GM18517 (cell line): ENCODE measurements around the gene CEACAM1.
"Not testable (repeated sequence)": the region's sequence is repeated elsewhere in the genome, so short reads cannot be mapped to it uniquely, and the experiment has no call there.

ENCODE experiments used
- ATAC-seq: cut with Tn5 transposase; IDR thresholded peaks from one replicate; pipeline ENCODE4 v1.9.1; 2021; ENCODE audit warnings: mild to moderate bottlenecking, moderate library complexity; ENCODE audit not compliant: unreplicated experiment

The CEACAM1 gene

DNA sequence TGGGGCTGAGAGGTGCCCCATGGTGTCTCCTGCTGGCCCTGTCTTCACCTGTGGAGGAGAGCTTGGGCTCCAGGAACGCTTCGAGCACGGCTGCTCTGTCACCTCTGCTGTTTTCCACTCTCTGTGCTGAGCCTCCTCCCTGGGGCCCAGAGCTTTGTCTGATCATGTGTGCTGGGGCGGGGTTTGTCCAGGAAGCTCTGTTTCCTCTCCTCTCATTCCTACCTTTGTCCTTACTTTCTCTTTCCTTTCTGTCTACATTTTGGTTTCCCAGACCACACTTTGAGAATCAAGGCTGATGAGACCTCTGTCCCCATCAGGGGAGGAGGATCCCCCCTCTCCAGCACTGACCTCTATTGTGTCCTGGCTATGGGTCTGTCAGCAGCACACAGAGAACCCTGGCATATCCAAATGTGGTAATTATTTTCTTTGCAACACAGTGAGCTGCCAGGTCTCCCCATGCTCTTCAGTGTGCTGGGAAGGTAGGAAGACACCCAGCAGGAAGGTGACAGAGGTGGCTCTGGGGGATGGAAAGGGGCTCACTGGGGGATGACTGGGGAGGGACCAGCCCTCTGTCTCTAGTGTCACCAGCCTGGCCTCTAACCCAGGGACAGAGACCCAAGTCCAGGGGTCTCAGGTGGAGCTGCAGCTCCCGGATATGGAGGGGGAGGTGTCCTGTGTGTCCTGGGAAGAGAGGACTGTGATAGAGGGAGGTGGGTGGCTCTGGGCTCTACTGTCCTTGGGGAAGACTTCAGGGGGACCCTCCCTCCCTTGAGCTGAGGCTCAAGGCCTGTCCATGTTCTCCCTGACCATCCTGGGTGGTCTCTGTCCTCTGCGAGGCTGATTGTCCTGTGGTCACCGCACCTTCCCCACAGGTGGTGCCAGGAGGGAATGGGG is at the start of gene CEACAM1:
Gene CEACAM1 (minus strand): TSS at position 128 of the 894 bp plus-strand sequence. CDS start 107 bp downstream, at position 21.
- ATAC-seq, result no peak

- no peak for ATAC-seq
Measured at GRCh38 chr19:42577016-42577415, 48.7 kb upstream of the CEACAM1 start.

GRCh38 chr19:42576241-42576640 is 48.0 kb upstream of the CEACAM1 start:
- ATAC-seq, result no peak

GRCh38 chr19:42573642-42574041 is 45.4 kb upstream of the CEACAM1 start:
- ATAC-seq, result no peak

- ATAC-seq, result no peak
Measured at GRCh38 chr19:42571116-42571515, 42.8 kb upstream of the CEACAM1 start.

GRCh38 chr19:42569193-42569592 is 40.9 kb upstream of the CEACAM1 start:
- ATAC-seq, result no peak

- no peak for ATAC-seq
Measured at GRCh38 chr19:42568006-42568405, 39.7 kb upstream of the CEACAM1 start.

GRCh38 chr19:42567567-42567966 is 39.3 kb upstream of the CEACAM1 start:
- ATAC-seq, result no peak

DNA sequence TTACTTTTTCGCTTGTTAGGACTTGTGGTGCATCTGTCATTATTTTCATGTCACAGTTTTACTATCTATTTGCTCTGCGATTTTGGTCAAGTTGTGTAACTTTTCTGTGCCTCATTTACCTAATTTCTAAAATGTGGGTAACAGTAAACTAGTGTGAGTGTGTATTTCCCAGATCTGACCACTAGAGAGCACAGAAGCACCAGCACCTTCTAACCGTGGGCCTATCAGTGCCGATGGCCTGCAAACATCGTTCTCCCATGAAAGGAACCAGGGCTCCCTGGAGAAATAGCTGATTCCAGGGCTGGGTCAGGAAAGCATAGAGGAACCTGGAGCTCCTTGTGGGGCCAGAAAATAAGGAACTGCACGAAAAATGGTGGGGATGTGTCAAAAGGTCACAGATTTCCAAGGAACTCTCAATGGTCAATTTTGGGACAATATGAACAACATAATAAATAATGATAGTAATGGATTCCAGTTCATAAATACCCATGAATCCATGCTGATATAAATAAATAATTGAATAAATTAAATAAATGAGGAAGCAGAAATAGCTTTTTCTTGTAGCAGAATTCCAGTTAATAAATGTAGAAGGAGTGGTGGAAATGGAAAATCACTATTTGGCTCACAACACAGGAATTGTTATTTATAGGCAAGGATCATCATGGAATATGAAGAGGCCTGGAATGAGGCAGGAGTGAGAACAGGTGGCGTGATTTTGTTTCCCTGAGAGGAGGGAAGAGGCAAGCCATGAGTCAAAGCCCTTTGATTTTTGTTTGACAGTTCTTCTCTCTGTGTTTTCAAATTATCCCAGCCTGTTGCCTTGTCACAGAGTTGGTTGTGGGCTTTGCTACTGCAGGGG is 35.3 kb upstream of the CEACAM1 start:
- ATAC-seq, result no peak

GRCh38 chr19:42561512-42561911 is 33.2 kb upstream of the CEACAM1 start:
- no peak for ATAC-seq

- no peak for ATAC-seq
Measured at GRCh38 chr19:42560731-42561130, 32.5 kb upstream of the CEACAM1 start.

- no peak for ATAC-seq
Measured at GRCh38 chr19:42558450-42559150, 30.3 kb upstream of the CEACAM1 start.

GRCh38 chr19:42557386-42557871 is 29.1 kb upstream of the CEACAM1 start:
- not testable (repeated sequence) for ATAC-seq

DNA sequence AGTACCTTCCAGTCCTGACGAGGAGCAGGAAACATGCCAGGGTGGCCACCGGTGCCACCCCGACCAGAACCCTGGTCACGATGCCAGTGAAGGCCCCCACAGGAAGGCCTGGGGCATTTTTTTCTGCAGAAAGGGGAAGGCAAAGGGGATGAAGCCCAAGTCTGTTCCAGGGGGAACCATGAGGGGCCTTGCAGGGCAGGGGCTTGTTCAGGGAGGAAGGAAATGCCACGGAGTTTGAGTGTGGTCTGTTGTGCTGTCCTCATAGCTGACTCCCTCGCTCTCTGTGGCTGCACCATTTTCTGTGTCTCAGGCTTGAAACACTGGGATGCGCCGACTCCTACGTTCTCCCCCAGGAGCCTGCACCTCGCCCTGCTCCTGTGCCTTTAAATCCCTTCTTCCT is 27.5 kb upstream of the CEACAM1 start:
- no peak for ATAC-seq

DNA sequence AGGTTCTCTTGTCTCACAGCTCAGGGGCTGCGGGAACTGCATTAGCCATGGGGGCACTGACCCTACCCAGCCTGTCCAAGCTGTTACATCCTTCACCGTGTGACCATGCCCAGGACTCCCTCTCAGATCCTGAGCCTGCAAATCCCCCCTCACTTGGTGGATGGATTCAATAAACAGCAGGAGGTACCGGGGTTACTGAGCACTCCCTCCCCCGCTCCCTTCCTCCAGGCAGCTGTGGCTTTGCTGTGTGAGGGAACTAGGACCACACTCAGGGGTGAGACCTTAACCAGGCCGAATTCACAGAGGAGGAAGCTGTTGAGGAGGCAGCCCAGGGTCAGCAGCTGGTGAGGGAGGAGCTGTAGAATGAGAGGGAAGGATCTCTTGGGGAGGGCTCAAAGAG is 27.0 kb upstream of the CEACAM1 start:
- ATAC-seq, result no peak

DNA sequence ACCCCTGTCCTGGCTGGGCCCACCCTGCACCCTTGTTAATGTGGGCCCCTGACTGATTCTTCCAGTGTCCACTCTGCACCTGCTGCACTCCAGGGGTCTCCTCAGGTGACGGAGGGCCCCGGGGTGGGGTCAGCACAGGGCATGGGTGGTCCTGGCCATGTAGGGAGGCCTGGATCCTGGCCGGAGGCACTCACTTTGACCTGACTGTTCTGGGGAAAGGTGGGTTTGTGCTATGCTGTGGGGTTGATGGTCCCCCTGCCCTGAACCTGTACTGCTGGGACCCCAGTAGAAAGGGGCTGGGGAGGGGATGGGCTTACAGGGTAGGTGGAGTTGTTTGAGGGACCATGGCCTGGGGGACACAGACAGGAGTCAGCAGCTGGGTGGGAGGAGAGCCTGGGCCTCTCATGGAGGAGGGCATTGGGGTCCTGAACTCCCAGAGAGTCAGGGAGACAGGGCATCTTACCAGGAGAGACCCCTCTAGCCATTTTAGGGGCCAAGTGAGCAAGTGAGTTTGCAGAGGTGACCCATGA is 25.8 kb upstream of the CEACAM1 start:
- no peak for ATAC-seq

- ATAC-seq, result no peak
Measured at GRCh38 chr19:42553292-42554045, 25.2 kb upstream of the CEACAM1 start.

DNA sequence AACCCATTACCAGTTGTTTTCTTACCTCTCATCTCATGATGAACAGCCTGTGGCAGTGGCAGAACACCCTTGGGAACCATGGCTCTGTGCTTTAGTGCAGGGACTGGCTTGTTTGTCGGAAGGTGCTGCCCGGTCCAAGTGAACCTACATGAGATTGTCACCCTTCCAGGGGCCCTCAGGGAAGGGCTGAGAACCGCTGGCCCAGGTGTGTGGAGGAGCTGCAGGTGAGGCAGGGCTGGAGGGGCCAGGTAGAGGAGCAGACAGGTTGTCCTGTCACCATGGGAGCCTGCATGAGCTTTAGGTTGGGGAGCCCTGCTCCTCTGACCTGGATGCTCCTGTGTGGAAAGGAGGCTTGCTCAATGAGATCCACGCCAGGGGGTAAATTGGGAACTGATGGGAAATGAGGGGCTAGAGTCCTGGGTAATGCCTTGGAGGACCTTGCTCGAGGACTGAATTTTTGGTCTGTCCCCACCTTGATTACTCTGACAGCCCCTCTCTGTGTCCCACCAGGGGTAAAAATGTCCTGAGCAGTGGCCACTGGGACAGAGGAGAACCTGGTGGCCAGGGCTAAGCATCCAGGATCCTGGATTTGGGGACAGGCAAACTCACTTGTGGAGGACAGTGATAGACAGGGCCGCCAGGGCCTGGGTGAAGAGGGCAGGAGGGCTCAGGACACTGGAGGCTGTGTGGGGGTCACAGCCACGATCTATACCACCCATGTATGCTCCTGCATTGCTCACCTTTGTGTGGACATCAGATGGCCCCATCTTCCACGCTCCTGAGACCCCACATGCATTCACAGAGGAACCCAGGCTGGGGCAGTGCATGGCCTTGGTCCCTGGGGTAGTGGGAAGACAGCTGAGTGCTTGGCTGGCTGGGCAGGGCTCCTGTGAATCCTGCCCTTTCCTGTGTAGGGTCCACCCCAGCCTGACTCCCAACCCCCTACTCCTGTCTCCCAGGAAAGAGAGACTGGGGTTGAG is 24.1 kb upstream of the CEACAM1 start:
- ATAC-seq, result no peak

DNA sequence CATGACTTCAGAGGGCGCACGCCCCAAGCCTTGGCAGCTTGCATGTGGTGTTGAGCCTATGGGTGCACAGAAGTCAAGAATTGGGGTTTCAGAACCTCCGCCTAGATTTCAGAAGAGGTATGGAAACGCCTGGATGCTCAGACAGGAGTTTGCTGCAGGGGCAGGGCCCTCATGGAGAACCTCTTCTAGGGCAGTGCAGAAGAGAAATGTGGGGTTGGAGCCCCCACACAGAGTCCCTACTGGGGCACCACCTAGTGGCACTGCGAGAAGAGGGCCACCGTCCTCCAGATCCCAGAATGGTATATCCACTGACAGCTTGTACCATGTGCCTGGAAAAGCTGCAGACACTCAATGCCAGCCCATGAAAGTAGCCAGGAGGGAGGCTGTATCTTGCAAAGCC is 22.2 kb upstream of the CEACAM1 start:
- not testable (repeated sequence) for ATAC-seq
